OCI-LY1 (cell line): ENCODE measurements around the gene CDH23.

Source experiments
- EZH2 ChIP-seq: fragments of 200-600 bp; sonication (generic), shearing (Covaris generic); IDR thresholded peaks from 2 replicates; pipeline ENCODE4 v1.8.0; 2017; ENCODE audit warnings: borderline replicate concordance, mixed run types, mild to moderate bottlenecking, antibody characterized with exemption, low read length, moderate library complexity, mixed read lengths
- TF ChIP-seq, protein P1 (sequence below): fragments of 200-600 bp; sonication (generic), shearing (Covaris generic); IDR thresholded peaks from 2 replicates; pipeline ENCODE4 v1.5.1; 2017; ENCODE audit warnings: mild to moderate bottlenecking, antibody characterized with exemption, low read length, moderate library complexity, mixed read lengths

DNA sequence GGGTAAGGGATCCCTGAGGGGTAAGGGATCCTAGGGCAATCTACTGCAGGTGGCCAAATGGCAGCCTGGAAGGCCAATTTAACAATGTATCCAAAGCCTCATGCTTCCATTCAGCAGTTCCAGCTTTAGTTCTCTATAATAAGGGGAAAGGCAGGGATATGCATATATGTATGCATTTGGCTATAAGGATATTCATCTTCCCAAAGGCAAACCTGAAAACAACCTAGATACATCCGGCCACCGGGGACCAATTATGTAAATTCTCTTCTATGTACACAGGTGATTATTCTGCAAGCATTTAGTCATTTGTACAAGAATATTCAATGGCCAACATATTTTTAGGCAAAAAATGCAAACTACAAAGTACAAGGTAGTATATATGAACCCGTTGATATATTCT, 427.6 kb downstream of the CDH23 start:
- TF ChIP-seq, protein P1, sequence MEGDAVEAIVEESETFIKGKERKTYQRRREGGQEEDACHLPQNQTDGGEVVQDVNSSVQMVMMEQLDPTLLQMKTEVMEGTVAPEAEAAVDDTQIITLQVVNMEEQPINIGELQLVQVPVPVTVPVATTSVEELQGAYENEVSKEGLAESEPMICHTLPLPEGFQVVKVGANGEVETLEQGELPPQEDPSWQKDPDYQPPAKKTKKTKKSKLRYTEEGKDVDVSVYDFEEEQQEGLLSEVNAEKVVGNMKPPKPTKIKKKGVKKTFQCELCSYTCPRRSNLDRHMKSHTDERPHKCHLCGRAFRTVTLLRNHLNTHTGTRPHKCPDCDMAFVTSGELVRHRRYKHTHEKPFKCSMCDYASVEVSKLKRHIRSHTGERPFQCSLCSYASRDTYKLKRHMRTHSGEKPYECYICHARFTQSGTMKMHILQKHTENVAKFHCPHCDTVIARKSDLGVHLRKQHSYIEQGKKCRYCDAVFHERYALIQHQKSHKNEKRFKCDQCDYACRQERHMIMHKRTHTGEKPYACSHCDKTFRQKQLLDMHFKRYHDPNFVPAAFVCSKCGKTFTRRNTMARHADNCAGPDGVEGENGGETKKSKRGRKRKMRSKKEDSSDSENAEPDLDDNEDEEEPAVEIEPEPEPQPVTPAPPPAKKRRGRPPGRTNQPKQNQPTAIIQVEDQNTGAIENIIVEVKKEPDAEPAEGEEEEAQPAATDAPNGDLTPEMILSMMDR = no peak
- TF ChIP-seq EZH2 = no peak
